Left lung (tissue), 10 donors: ENCODE data around the gene CTDP1. TPM values are rescaled to one million over a fixed set of nuclear protein-coding genes. Genes with fewer than 3 reads are reported as not detected.

Experiments
- ATAC-seq: fragments of 200-7000 bp; cut with Tn5 transposase; one replicate; pipeline ENCODE4 v1.9.1; 2020; ENCODE audit warnings: moderate library complexity
- DNase-seq, 4 donors: peaks; one replicate each; pipeline ENCODE4 v3.0.0-alpha.2; 2013 to 2020
- H3K27ac ChIP-seq, 2 donors: fragments of 200-600 bp; sonication (generic) in 1 of 2; one replicate each; pipeline versions ENCODE4 v1.5.0 to v1.8.0; 2020 to 2021
- H3K27me3 ChIP-seq, 2 donors: fragments of 200-600 bp; sonication (generic) in 1 of 2; one replicate each; pipeline versions ENCODE4 v1.5.0 to v1.8.0; 2020 to 2021
- H3K36me3 ChIP-seq, 2 donors: fragments of 200-600 bp; sonication (generic) in 1 of 2; one replicate each; pipeline versions ENCODE4 v1.5.0 to v1.8.0; 2020 to 2021
- H3K4me1 ChIP-seq, 2 donors: fragments of 200-600 bp; one replicate each; pipeline ENCODE4 v1.8.0; 2021
- H3K4me3 ChIP-seq, 2 donors: fragments of 200-600 bp; sonication (generic) in 1 of 2; one replicate each; pipeline versions ENCODE4 v1.5.0 to v1.8.0; 2020 to 2021; ENCODE audit warnings: mild to moderate bottlenecking in 1 of 2
- H3K9me3 ChIP-seq, 2 donors: fragments of 200-600 bp; sonication (generic) in 1 of 2; one replicate each; pipeline versions ENCODE4 v1.5.0 to v1.8.0; 2020 to 2021
- CTCF ChIP-seq, 2 donors: fragments of 200-600 bp; sonication (generic) in 1 of 2; IDR thresholded peaks; one replicate each; pipeline versions ENCODE4 v1.5.0 to v1.8.0; 2021; ENCODE audit warnings: antibody characterized with exemption in 2 of 2
- intact Hi-C, 2 donors: fragments of 100-400 bp; cut with DNase I; formaldehyde crosslinking; loops; one replicate each; pipeline versions ENCODE4 v1.11.2 to v1.14.2; 2022
- polyA plus RNA-seq, 6 donors: library from polyadenylated mRNA; unstranded; fragments of 120-200 nt; gene quantifications; one replicate each; pipeline ENCODE4 v1.2.1, GENCODE V29; 2013; ENCODE audit not compliant: insufficient read length in 6 of 6
- total RNA-seq, 2 donors: library from RNA; stranded (reverse); fragmentation: NEBNext Ultra II Directional; extraction: Animal tissue kit (Norgen Biotek cat#: 25700); gene quantifications; one replicate each; pipeline ENCODE4 v1.2.1, GENCODE V29; 2021
- donor health status: DM: no; HTN: yes; CAD: no.
- donor health status: DM: no; HTN: no; CAD: no.

The CTDP1 gene
- total and polyA plus RNA-seq, 8 donors, result 8.4 to 24.4 (median 11.4) TPM

- Histone ChIP-seq H3K27ac (no peak overlapping the region), H3K27me3 (peaks cover 19 to 81% of the 10 kb centered on the region in 2 donors), H3K9me3 (no peaks in the 10 kb centered on the region), H3K36me3 (no peaks in the 10 kb centered on the region), H3K4me1 (peaks cover 8 to 39% of the 10 kb centered on the region in 2 donors), H3K4me3 (no peak overlapping the region)
- no peak for TF ChIP-seq CTCF (IDR thresholded peaks at IDR 0.05)
- ATAC-seq (no peak), DNase-seq (peak in 1 of 4 donors; percentile 20)
- intact Hi-C loops, result no loop called here
Observed at GRCh38 chr18:79786786-79787526, 107.4 kb downstream of the CTDP1 start.

- H3K4me1 ChIP-seq, result peaks cover 8 to 45% of the 10 kb centered on the region in 2 donors
- intact Hi-C loops, result no loop called here
- no peak for TF ChIP-seq CTCF (IDR thresholded peaks at IDR 0.05)
- no peak overlapping the region for H3K4me3 ChIP-seq
- no peaks in the 10 kb centered on the region for H3K36me3 ChIP-seq
- no peak overlapping the region for H3K27ac ChIP-seq
- no peak for ATAC-seq
- no peaks in the 10 kb centered on the region for H3K9me3 ChIP-seq
- no peak for DNase-seq
- H3K27me3 ChIP-seq, result peaks cover 19 to 86% of the 10 kb centered on the region in 2 donors
Observed at GRCh38 chr18:79787527-79787864, 107.9 kb downstream of the CTDP1 start.

GRCh38 chr18:79787865-79788733 is 108.5 kb downstream of the CTDP1 start:
- intact Hi-C loops, result no loop called here
- Histone ChIP-seq H3K4me1 (peaks cover 8 to 51% of the 10 kb centered on the region in 2 donors), H3K36me3 (no peaks in the 10 kb centered on the region), H3K27ac (no peak overlapping the region), H3K4me3 (peak overlapping the region; percentile 5 to 21), H3K27me3 (peaks cover 19 to 86% of the 10 kb centered on the region in 2 donors), H3K9me3 (no peaks in the 10 kb centered on the region)
- TF ChIP-seq CTCF (IDR thresholded peaks at IDR 0.05), result no peak
- DNase-seq, result peak in 1 of 4 donors; percentile 27
- no peak for ATAC-seq

GRCh38 chr18:79788734-79789085 is 109.1 kb downstream of the CTDP1 start:
- no peak overlapping the region for H3K27ac ChIP-seq
- DNase-seq (peak in 1 of 4 donors; percentile 22), ATAC-seq (no peak)
- H3K27me3 ChIP-seq, result peaks cover 19 to 84% of the 10 kb centered on the region in 2 donors
- peaks cover 8 to 54% of the 10 kb centered on the region in 2 donors for H3K4me1 ChIP-seq
- no peak overlapping the region for H3K4me3 ChIP-seq
- intact Hi-C loops, result no loop called here
- H3K9me3 ChIP-seq, result no peaks in the 10 kb centered on the region
- no peaks in the 10 kb centered on the region for H3K36me3 ChIP-seq
- no peak for TF ChIP-seq CTCF (IDR thresholded peaks at IDR 0.05)
